ENCODE measurements around the gene JAG2.

JAG2 gene

DNA sequence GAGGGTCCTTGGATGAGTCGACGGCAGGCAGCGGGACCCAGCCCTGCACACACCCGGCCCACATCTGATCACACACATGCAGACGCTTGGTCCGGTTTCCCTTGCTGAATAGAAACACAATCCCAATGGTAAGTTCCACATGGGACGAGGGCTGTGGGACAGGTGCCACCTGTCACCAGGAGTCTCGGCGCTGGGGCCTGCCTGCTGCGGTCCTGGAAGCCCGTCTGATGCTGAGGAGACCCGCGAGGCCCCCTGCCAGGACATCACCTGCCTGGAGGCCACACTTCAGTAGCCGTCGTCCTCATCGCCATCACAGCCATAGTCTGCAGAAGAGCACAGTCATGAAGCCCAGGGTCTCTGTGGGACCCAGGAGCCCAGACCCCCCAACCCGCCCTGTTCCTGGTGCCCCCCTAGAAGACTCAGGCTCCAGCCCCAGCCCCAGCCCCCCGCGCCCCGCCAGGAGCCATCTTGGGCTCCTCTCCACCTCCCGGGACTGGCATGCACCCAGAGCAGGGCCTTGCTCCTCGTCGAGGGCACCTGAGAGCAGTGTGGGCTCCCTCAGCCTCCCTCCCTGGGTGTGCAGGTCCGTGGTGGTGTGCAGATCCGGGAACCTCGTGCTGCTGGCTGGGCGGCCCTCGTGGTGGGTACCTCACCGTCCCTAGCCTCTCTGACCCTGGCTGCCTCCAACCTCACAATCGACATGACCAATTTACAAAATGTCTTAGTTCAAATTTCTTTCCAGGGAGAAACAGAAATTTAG lies 41.9 kb upstream of the JAG2 start:
- H3K36me3 ChIP-seq (ENCODE audit: control insufficient read depth in 5 of 5, insufficient read depth in 5 of 5, low read length in 5 of 5): peaks cover 0 to 53% (median 37%) of the 10 kb centered on the region in 5 donors
- H3K4me3 ChIP-seq (ENCODE audit: low read depth in 1 of 5, low read length in 5 of 5): no peak overlapping the region
- H3K9ac ChIP-seq (ENCODE audit: low read length in 5 of 5): no peak overlapping the region
- no peaks in the 10 kb centered on the region for H3K9me3 ChIP-seq (ENCODE audit: control insufficient read depth in 5 of 5, low read length in 5 of 5)
- H3K27ac ChIP-seq (ENCODE audit: low read depth, low read length): no peak overlapping the region
- peaks cover 0 to 51% (median 30%) of the 10 kb centered on the region in 5 donors for H3K4me1 ChIP-seq (ENCODE audit: control insufficient read depth in 5 of 5, insufficient read depth in 5 of 5, low read length in 5 of 5)
- no peaks in the 10 kb centered on the region for H3K27me3 ChIP-seq (ENCODE audit: control insufficient read depth in 5 of 5, insufficient read depth in 4 of 5, low read length in 5 of 5)

DNA sequence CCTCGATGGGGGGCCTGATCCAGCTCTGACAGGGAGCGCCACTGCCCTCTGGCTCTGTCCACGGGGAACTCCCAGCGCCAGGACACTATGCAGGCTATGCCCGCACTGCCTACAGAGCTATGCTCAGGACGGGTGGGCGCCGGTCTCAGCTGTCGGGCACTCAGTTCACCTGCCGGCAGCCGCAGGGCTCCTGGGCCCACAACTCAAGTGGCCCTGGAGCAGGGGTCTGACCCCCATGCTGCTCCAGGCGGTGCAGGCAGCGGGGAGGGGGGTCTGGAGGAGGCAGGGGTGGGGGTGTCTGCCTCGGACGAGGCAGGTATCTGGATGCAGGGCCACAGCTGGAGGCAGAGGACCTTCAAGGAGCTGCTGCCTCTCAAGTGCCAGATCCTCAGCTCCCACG lies 41.1 kb upstream of the JAG2 start:
- Histone ChIP-seq H3K9me3 (ENCODE audit: control insufficient read depth in 5 of 5, low read length in 5 of 5) (no peaks in the 10 kb centered on the region), H3K27ac (ENCODE audit: low read depth, low read length) (no peak overlapping the region), H3K27me3 (ENCODE audit: control insufficient read depth in 5 of 5, insufficient read depth in 4 of 5, low read length in 5 of 5) (no peaks in the 10 kb centered on the region), H3K36me3 (ENCODE audit: control insufficient read depth in 5 of 5, insufficient read depth in 5 of 5, low read length in 5 of 5) (peaks cover 0 to 52% (median 36%) of the 10 kb centered on the region in 5 donors), H3K4me1 (ENCODE audit: control insufficient read depth in 5 of 5, insufficient read depth in 5 of 5, low read length in 5 of 5) (peaks cover 0 to 59% (median 38%) of the 10 kb centered on the region in 5 donors), H3K9ac (ENCODE audit: low read length in 5 of 5) (no peak overlapping the region), H3K4me3 (ENCODE audit: low read depth in 1 of 5, low read length in 5 of 5) (no peak overlapping the region)

DNA sequence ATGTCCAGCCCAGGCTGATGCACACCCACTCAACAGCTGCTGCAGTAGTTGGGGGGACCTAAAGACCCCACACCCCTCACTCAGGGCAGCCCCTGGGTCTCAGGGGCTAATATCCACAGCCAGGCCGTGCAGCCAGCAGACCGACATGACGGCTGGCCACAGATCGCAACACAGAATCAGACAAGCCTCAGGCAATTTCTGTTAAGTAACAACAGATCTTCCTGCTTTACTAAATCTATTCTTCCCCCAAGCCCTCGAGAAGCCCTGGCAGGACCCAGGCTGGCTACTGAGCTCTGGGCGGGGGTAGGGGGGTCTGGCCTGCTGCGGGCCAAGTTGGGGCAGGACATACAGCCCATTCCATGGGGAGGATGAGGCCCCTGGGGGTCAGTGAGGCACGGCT lies 40.5 kb upstream of the JAG2 start:
- H3K9ac ChIP-seq (ENCODE audit: low read length in 5 of 5): no peak overlapping the region
- no peak overlapping the region for H3K27ac ChIP-seq (ENCODE audit: low read depth, low read length)
- peaks cover 3 to 62% (median 44%) of the 10 kb centered on the region in 5 donors for H3K4me1 ChIP-seq (ENCODE audit: control insufficient read depth in 5 of 5, insufficient read depth in 5 of 5, low read length in 5 of 5)
- no peak overlapping the region for H3K4me3 ChIP-seq (ENCODE audit: low read depth in 1 of 5, low read length in 5 of 5)
- peaks cover 0 to 49% (median 34%) of the 10 kb centered on the region in 5 donors for H3K36me3 ChIP-seq (ENCODE audit: control insufficient read depth in 5 of 5, insufficient read depth in 5 of 5, low read length in 5 of 5)
- H3K27me3 ChIP-seq (ENCODE audit: control insufficient read depth in 5 of 5, insufficient read depth in 4 of 5, low read length in 5 of 5): no peaks in the 10 kb centered on the region
- H3K9me3 ChIP-seq (ENCODE audit: control insufficient read depth in 5 of 5, low read length in 5 of 5): no peaks in the 10 kb centered on the region

DNA sequence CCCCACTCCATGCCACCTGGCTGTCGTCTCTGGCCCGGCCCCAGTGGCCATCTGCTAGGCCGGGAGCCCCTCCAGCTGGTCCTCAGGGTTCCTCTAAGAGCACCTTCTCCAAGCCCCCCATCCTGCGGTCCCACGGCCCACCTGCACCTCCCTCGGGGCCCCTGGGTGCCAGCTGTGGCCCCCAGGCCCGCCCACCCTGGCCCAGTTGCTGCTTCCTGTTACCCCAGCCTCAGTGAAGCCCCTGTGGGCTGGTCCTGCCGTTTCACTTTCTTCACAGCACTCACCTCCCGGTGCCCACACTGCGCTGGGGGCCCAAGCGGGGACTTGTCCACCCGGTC lies 40.1 kb upstream of the JAG2 start:
- Histone ChIP-seq H3K9ac (ENCODE audit: low read length in 5 of 5) (no peak overlapping the region), H3K9me3 (ENCODE audit: control insufficient read depth in 5 of 5, low read length in 5 of 5) (no peaks in the 10 kb centered on the region), H3K4me1 (ENCODE audit: control insufficient read depth in 5 of 5, insufficient read depth in 5 of 5, low read length in 5 of 5) (peaks cover 3 to 62% (median 47%) of the 10 kb centered on the region in 5 donors), H3K27me3 (ENCODE audit: control insufficient read depth in 5 of 5, insufficient read depth in 4 of 5, low read length in 5 of 5) (no peaks in the 10 kb centered on the region), H3K36me3 (ENCODE audit: control insufficient read depth in 5 of 5, insufficient read depth in 5 of 5, low read length in 5 of 5) (peaks cover 0 to 45% (median 34%) of the 10 kb centered on the region in 5 donors), H3K27ac (ENCODE audit: low read depth, low read length) (no peak overlapping the region), H3K4me3 (ENCODE audit: low read depth in 1 of 5, low read length in 5 of 5) (no peak overlapping the region)

DNA sequence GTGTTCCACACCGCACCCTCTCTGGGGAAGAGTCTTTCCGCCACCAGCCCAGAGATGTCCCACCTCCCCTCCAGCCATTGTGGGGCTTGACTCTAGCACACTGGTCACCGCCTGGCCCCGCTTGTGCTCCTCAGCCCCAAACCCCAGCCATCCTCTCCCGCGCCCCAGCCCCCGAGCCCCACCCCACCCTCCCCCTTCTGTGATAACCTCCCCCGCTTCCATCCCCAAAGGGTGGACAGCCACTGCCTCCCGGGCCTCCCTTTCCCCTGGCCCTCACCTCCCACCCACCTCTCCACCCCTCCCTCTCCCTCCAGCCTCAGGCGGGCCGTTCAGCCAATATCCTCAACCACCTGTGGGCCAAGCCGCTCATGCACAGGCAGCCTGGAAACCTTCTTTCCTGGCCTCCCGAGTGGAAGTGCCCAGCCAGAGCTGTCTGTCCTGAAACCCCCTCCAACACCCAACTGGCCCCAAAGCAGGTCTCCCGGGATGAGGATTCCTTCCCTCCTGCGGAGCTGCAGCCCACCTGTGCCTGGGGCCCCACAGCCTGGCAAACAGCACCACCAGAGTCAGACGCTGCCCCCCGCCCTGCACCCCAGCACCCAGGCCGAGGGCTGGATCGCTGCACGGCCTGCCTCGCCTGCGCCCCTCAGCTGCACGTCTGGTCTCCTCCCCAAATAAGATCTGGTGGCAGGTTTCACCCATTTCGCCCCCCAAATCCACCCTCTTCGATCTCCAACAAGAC lies 39.6 kb upstream of the JAG2 start:
- no peak overlapping the region for H3K9ac ChIP-seq (ENCODE audit: low read length in 5 of 5)
- H3K27me3 ChIP-seq (ENCODE audit: control insufficient read depth in 5 of 5, insufficient read depth in 4 of 5, low read length in 5 of 5): no peaks in the 10 kb centered on the region
- H3K27ac ChIP-seq (ENCODE audit: low read depth, low read length): no peak overlapping the region
- no peak overlapping the region for H3K4me3 ChIP-seq (ENCODE audit: low read depth in 1 of 5, low read length in 5 of 5)
- peaks cover 0 to 40% (median 30%) of the 10 kb centered on the region in 5 donors for H3K36me3 ChIP-seq (ENCODE audit: control insufficient read depth in 5 of 5, insufficient read depth in 5 of 5, low read length in 5 of 5)
- H3K9me3 ChIP-seq (ENCODE audit: control insufficient read depth in 5 of 5, low read length in 5 of 5): no peaks in the 10 kb centered on the region
- H3K4me1 ChIP-seq (ENCODE audit: control insufficient read depth in 5 of 5, insufficient read depth in 5 of 5, low read length in 5 of 5): peaks cover 4 to 60% (median 47%) of the 10 kb centered on the region in 5 donors

DNA sequence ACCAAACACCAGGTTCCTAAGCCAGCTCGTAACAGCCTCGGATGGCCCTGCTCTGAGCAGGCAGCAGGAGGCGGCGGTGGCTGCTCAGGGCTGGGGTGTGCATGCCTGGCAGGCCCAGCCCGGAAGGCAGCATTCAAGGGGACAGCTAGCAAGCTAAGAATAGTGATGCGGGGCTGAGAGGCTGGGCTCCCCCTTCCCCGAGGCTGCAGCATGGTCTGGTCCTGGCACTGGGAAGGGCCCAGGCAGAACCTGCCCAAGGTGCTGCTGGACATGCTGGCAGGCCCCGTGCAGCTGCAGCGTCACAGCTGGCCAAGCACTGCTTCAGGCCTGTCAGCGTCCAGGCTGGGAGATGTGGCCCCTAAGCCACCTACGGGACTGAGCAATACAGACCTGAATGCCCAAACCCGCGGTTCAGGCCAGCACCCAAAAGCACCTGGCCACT lies 38.9 kb upstream of the JAG2 start:
- H3K36me3 ChIP-seq (ENCODE audit: control insufficient read depth in 5 of 5, insufficient read depth in 5 of 5, low read length in 5 of 5): peaks cover 0 to 34% (median 26%) of the 10 kb centered on the region in 5 donors
- no peak overlapping the region for H3K27ac ChIP-seq (ENCODE audit: low read depth, low read length)
- H3K27me3 ChIP-seq (ENCODE audit: control insufficient read depth in 5 of 5, insufficient read depth in 4 of 5, low read length in 5 of 5): no peaks in the 10 kb centered on the region
- no peaks in the 10 kb centered on the region for H3K9me3 ChIP-seq (ENCODE audit: control insufficient read depth in 5 of 5, low read length in 5 of 5)
- H3K9ac ChIP-seq (ENCODE audit: low read length in 5 of 5): no peak overlapping the region
- no peak overlapping the region for H3K4me3 ChIP-seq (ENCODE audit: low read depth in 1 of 5, low read length in 5 of 5)
- H3K4me1 ChIP-seq (ENCODE audit: control insufficient read depth in 5 of 5, insufficient read depth in 5 of 5, low read length in 5 of 5): peaks cover 4 to 60% (median 44%) of the 10 kb centered on the region in 5 donors

DNA sequence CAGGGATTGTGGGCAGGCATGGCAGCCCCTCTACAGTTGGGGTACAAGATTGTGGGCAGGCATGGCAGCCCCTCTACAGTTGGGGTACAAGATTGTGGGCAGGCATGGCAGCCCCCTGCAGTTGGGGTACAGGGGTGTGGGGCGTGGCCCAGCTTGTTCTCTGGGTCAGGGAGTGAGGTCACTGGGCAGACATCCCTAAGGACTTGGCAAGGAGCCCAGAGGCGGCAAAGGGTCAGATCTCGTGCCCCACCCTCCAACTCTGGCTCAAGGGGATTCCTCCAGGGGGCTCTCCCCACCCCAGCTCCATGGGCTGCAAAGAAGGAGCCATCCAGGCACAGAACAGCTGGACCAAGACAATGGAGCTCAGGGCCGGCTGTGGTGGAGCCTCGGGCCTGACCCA lies 38.3 kb upstream of the JAG2 start:
- Histone ChIP-seq H3K27me3 (ENCODE audit: control insufficient read depth in 5 of 5, insufficient read depth in 4 of 5, low read length in 5 of 5) (no peaks in the 10 kb centered on the region), H3K9ac (ENCODE audit: low read length in 5 of 5) (no peak overlapping the region), H3K4me1 (ENCODE audit: control insufficient read depth in 5 of 5, insufficient read depth in 5 of 5, low read length in 5 of 5) (peaks cover 4 to 60% (median 50%) of the 10 kb centered on the region in 5 donors), H3K36me3 (ENCODE audit: control insufficient read depth in 5 of 5, insufficient read depth in 5 of 5, low read length in 5 of 5) (peaks cover 0 to 28% (median 24%) of the 10 kb centered on the region in 5 donors), H3K9me3 (ENCODE audit: control insufficient read depth in 5 of 5, low read length in 5 of 5) (no peaks in the 10 kb centered on the region), H3K4me3 (ENCODE audit: low read depth in 1 of 5, low read length in 5 of 5) (no peak overlapping the region), H3K27ac (ENCODE audit: low read depth, low read length) (no peak overlapping the region)

DNA sequence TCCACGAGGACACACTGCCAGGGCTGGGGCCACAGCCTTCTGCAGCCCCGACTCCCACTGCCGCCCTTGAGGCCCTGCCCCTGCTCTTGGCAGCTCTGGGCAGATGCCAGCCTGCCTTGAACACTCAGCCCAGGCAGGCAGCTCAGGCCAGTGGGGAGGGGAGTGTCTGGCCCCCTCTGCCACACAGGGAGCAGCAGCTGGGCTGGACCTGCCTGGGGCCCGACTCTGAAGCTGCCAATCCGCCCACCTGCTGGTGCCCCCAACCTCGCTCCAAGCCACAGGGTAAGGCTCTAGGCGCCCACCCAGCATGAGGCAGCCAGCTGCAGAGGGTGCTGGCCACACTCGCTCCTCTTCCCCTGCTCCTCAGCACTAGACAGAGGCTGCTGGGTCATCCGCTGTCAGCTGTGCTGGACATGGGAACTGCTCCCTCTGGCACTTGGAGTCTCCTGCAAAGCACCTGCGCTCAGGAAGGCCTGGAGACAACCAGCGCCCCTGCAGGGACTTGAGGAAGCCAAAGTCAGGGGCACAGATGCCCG lies 37.2 kb upstream of the JAG2 start:
- peak overlapping the region; percentile 65 for H3K27ac ChIP-seq (ENCODE audit: low read depth, low read length)
- peaks cover 0 to 17% (median 15%) of the 10 kb centered on the region in 5 donors for H3K36me3 ChIP-seq (ENCODE audit: control insufficient read depth in 5 of 5, insufficient read depth in 5 of 5, low read length in 5 of 5)
- no peak overlapping the region for H3K9ac ChIP-seq (ENCODE audit: low read length in 5 of 5)
- peaks cover 4 to 65% (median 59%) of the 10 kb centered on the region in 5 donors for H3K4me1 ChIP-seq (ENCODE audit: control insufficient read depth in 5 of 5, insufficient read depth in 5 of 5, low read length in 5 of 5)
- no peaks in the 10 kb centered on the region for H3K9me3 ChIP-seq (ENCODE audit: control insufficient read depth in 5 of 5, low read length in 5 of 5)
- H3K27me3 ChIP-seq (ENCODE audit: control insufficient read depth in 5 of 5, insufficient read depth in 4 of 5, low read length in 5 of 5): peaks cover 0 to 7% (median 3%) of the 10 kb centered on the region in 5 donors
- no peak overlapping the region for H3K4me3 ChIP-seq (ENCODE audit: low read depth in 1 of 5, low read length in 5 of 5)

DNA sequence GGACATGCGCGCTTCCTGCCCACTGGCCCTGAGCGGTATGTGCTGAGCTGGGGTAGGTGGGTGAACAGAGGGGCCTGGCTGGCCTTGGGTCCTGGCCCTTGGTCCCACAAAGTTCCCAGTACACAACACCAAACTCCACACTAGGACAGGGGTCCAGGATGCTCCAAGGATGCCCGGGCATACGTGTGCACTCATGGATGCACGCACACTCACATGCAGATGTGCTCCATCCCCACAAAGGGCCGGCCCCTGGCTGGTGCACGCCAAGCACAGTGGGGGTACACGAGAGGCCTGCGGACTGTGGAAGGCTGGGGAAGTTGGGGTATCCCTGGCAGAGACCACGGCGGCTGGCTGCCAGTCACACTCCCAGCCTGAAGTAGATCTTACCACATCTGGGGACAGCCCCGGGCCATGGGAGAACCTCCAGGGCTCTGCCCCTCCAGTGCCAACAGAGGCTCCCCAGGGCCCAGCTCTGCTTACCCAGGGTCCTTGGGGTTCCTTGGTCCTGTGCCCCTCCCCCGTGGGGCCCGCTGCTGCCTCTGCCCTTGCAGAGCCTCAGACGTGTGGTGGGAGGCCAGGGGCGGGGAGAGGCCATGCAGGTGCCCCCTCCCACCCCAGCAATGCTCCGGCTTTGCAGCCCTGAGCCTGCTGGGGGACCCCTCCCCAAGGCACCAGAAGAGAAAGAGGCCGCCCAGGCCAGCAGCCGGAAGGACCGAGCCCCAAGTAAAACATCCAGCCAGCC lies 36.5 kb upstream of the JAG2 start:
- H3K4me1 ChIP-seq (ENCODE audit: control insufficient read depth in 5 of 5, insufficient read depth in 5 of 5, low read length in 5 of 5): peaks cover 4 to 66% (median 59%) of the 10 kb centered on the region in 5 donors
- no peaks in the 10 kb centered on the region for H3K9me3 ChIP-seq (ENCODE audit: control insufficient read depth in 5 of 5, low read length in 5 of 5)
- peaks cover 0 to 10% (median 4%) of the 10 kb centered on the region in 5 donors for H3K27me3 ChIP-seq (ENCODE audit: control insufficient read depth in 5 of 5, insufficient read depth in 4 of 5, low read length in 5 of 5)
- no peak overlapping the region for H3K9ac ChIP-seq (ENCODE audit: low read length in 5 of 5)
- no peak overlapping the region for H3K4me3 ChIP-seq (ENCODE audit: low read depth in 1 of 5, low read length in 5 of 5)
- H3K36me3 ChIP-seq (ENCODE audit: control insufficient read depth in 5 of 5, insufficient read depth in 5 of 5, low read length in 5 of 5): peaks cover 0 to 12% (median 10%) of the 10 kb centered on the region in 5 donors
- peak overlapping the region; percentile 65 for H3K27ac ChIP-seq (ENCODE audit: low read depth, low read length)

Measured in subcutaneous abdominal adipose tissue (tissue), 5 donors.